Measurements from ENCODE around the gene RELN.

Gene RELN

GRCh38 chr7:103576641-103577040 is 412.8 kb downstream of the RELN start:
- TF ChIP-seq CTCF (IDR thresholded peaks at IDR 0.05; ENCODE audit: low read depth, low read length) = no peak
- no peak for DNase-seq (ENCODE audit: low read depth, low spot score)
- no peak overlapping the region for H3K4me3 ChIP-seq (ENCODE audit: low read depth, low read length)
- in situ Hi-C loops (cut with HindIII; ENCODE audit: low sequenced_read_pairs) = no loop called here

GRCh38 chr7:103574576-103574975 is 414.9 kb downstream of the RELN start:
- H3K4me3 ChIP-seq (ENCODE audit: low read depth, low read length) = no peak overlapping the region
- no peak for DNase-seq (ENCODE audit: low read depth, low spot score)
- no peak for TF ChIP-seq CTCF (IDR thresholded peaks at IDR 0.05; ENCODE audit: low read depth, low read length)
- in situ Hi-C loops (cut with HindIII; ENCODE audit: low sequenced_read_pairs) = no loop called here

GRCh38 chr7:103573479-103574058 is 415.9 kb downstream of the RELN start:
- no peak overlapping the region for H3K4me3 ChIP-seq (ENCODE audit: low read depth, low read length)
- in situ Hi-C loops (cut with HindIII; ENCODE audit: low sequenced_read_pairs) = no loop called here
- DNase-seq (ENCODE audit: low read depth, low spot score) = peak; percentile 60
- TF ChIP-seq CTCF (IDR thresholded peaks at IDR 0.05; ENCODE audit: low read depth, low read length) = peak; percentile 33

GRCh38 chr7:103571586-103571985 is 417.9 kb downstream of the RELN start:
- in situ Hi-C loops (cut with HindIII; ENCODE audit: low sequenced_read_pairs) = no loop called here
- no peak overlapping the region for H3K4me3 ChIP-seq (ENCODE audit: low read depth, low read length)
- no peak for TF ChIP-seq CTCF (IDR thresholded peaks at IDR 0.05; ENCODE audit: low read depth, low read length)
- DNase-seq (ENCODE audit: low read depth, low spot score) = no peak

GRCh38 chr7:103569621-103570305 is 419.7 kb downstream of the RELN start:
- no peak overlapping the region for H3K4me3 ChIP-seq (ENCODE audit: low read depth, low read length)
- no peak for TF ChIP-seq CTCF (IDR thresholded peaks at IDR 0.05; ENCODE audit: low read depth, low read length)
- no peak for DNase-seq (ENCODE audit: low read depth, low spot score)
- in situ Hi-C loops (cut with HindIII; ENCODE audit: low sequenced_read_pairs) = no loop called here

- H3K4me3 ChIP-seq (ENCODE audit: low read depth, low read length) = no peak overlapping the region
- no peak for TF ChIP-seq CTCF (IDR thresholded peaks at IDR 0.05; ENCODE audit: low read depth, low read length)
- in situ Hi-C loops (cut with HindIII; ENCODE audit: low sequenced_read_pairs) = no loop called here
- DNase-seq (ENCODE audit: low read depth, low spot score) = no peak
Observed at GRCh38 chr7:103564416-103564815, 425.0 kb downstream of the RELN start.

Data from astrocyte of the spinal cord (primary cell).